Activated naive CD4-positive, alpha-beta T cell treated with anti-CD3 and anti-CD28 coated beads, Interleukin-2, amount 50 U/mL, for 72 hours (primary cell): Measurements from ENCODE around the gene CSAD. TPM values are rescaled to one million over a fixed set of nuclear protein-coding genes. Genes with fewer than 3 reads are reported as not detected.
"Not testable (repeated sequence)": the region's sequence is repeated elsewhere in the genome, so short reads cannot be mapped to it uniquely, and the experiment has no call there.

Experiments
- ATAC-seq, 2 donors: fragments of 150-1000 bp; cut with Tn5 transposase; 2 replicates each; pipeline ENCODE4 v1.10.0; 2021; ENCODE audit warnings: mild to moderate bottlenecking in 2 of 2, moderate library complexity in 2 of 2
- DNase-seq, 2 donors: peaks; one replicate each; pipeline ENCODE4 v3.0.0; 2021 to 2022; ENCODE audit warnings: low spot score in 2 of 2
- H3K27ac Mint-ChIP-seq, 2 donors: one replicate each; pipeline ENCODE4 v1.8.0; 2022; ENCODE audit warnings: mild to moderate bottlenecking in 2 of 2, mixed read lengths in 2 of 2
- H3K36me3 Mint-ChIP-seq, 2 donors: one replicate each; pipeline ENCODE4 v1.8.0; 2022; ENCODE audit warnings: mixed read lengths in 2 of 2
- H3K9me3 Mint-ChIP-seq, 2 donors: one replicate each; pipeline ENCODE4 v1.8.0; 2022; ENCODE audit warnings: mixed read lengths in 2 of 2
- total RNA-seq, 2 donors: library from RNA; stranded (reverse); gene quantifications; one replicate each; pipeline ENCODE4 v1.2.3, GENCODE V29; 2022

Gene CSAD
- total RNA-seq, 2 donors from 2014 or later, result 24.4 to 55.8 TPM

DNA sequence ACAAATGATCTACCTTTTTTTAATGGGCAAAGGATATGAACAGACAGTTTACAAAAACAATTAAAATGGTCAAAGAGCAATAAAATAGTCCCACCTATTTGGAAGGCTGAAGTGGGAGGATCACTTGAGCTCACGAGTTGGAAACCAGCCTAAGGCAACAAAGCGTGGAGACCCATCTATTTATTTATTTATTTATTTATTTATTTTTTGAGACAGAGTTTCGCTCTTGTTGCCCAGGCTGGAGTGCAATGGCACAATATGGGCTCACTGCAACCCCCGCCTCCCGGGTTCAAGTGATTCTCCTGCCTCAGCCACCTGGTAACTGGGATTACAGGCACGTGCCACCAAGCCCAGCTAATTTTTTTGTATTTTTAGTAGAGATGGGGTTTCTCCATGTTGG, 3.3 kb downstream of the CSAD start:
- H3K9me3 Mint-ChIP-seq, ATAC-seq: not testable (repeated sequence)

DNA sequence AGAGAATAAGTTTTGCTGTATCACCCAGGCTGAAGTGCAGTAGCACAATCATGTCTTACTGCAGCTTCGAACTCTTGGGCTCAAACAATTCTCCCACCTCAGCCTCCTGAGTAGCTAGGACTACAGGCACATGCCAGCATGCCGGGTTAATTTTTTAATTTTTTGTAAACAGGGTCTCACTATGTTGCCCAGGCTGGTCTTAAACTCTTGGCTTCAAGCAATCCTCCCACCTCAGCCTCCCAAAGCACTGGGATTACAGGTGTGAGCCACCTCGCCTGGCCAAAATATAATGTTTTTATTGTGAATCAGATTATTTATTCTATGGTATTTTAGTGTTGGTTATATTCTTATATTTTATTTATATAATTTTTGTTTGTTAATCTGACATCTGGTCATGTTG, 4.0 kb downstream of the CSAD start:
- H3K36me3 Mint-ChIP-seq, result peaks cover 7 to 16% of the 10 kb centered on the region in 2 donors
- H3K9me3 Mint-ChIP-seq, result no peaks in the 10 kb centered on the region
- H3K27ac Mint-ChIP-seq, result no peak overlapping the region
- no peak for DNase-seq
- ATAC-seq, result no peak

More for the DNA sequence above, 3.3 kb downstream of the CSAD start:
- peaks cover 14 to 23% of the 10 kb centered on the region in 2 donors for H3K36me3 Mint-ChIP-seq
- H3K27ac Mint-ChIP-seq, result not testable (repeated sequence)
- peak in 1 of 2 donors; percentile 1 for DNase-seq

DNA sequence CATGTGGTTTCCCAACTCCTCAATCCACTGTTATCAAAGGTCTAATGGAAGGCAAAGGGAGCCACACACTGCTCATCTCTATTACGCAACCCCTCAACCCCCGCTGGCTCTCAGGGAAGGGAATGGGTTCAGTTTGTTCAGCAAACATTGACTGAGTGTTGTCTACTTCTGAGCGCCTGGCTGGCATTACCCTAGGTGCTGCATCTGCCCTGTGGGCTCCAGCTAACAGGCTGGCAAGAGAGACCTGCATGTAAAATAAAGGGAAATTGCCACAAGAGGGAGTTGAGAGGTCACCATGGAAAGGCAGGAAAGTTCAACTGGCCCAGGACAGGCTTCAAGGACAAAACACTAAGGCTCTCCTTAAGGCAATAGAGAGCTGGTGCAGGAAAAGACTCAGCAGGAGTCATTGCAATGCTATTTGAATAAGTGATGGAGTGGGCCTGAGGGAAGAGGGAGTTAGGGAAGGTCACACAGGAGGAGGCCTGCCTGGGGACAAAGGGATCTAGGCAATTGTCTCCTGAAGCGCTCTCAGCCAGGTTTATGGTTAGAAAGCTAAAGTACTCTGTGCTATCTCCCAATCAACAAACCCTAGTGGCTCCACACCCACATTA, 5.7 kb downstream of the CSAD start:
- peak overlapping the region in 1 of 2 donors; percentile 11 for H3K27ac Mint-ChIP-seq
- H3K36me3 Mint-ChIP-seq, result peaks cover 0 to 5% of the 10 kb centered on the region in 2 donors
- ATAC-seq, result peak in 1 of 2 donors; percentile 30
- H3K9me3 Mint-ChIP-seq, result no peaks in the 10 kb centered on the region
- peak in 1 of 2 donors; percentile 50 for DNase-seq

DNA sequence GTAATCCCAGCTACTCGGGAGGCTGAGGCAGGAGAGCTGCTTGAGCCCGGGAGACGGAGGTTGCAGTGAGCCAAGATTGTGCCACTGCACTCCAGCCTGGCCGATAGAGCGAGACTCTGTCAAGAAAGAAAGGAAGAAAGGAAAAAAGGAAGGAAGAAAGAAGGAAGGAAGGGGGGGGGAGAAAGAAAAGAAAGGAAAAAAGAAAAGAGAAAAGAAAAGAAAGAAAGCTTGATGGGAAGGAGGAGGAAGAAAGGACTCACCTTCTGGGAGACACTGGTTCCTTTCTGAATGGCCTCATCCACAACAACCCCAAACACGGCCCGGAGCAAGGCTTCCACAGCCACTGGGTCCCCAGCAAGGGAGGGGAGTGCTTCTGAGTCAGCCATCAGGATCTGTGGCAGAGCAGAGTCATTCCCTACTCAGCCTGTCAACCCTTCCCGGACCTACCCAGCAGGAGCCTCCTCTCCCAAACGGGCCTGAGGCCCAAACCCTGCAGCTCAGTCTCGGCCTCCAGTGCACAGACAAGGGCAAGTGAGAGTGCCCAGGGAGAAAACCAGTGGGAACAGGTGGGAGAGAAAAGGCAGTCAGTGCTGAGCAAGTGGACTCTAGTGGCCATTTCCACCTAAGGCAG, 7.5 kb downstream of the CSAD start:
- H3K9me3 Mint-ChIP-seq, result no peaks in the 10 kb centered on the region
- H3K27ac Mint-ChIP-seq, result no peak overlapping the region
- DNase-seq, result peak in 1 of 2 donors; percentile 38
- H3K36me3 Mint-ChIP-seq, result no peaks in the 10 kb centered on the region
- no peak for ATAC-seq

DNA sequence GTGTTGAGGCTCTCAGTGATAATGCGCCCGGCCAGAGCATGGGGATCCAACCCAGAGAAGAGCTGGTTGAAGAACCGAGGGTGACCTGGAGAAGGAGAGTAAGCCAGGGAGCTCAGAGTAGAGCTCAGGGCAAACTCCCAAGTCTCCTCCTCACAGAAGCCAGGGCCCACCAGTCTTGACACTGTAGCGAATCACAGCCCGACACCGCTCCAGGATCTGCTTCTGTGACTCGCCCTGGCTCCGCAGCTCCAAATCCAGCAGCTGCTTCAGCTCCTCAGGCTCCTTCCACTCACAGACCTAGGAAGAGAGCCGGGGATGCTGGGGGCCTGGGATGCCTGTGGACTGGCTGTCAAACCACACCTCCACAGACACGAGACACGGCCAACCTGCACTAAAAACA, 8.4 kb downstream of the CSAD start:
- H3K27ac Mint-ChIP-seq, result no peak overlapping the region
- peak in 1 of 2 donors; percentile 26 for DNase-seq
- no peaks in the 10 kb centered on the region for H3K36me3 Mint-ChIP-seq
- ATAC-seq, result no peak
- H3K9me3 Mint-ChIP-seq, result no peaks in the 10 kb centered on the region

- Mint-ChIP-seq H3K9me3 (no peaks in the 10 kb centered on the region), H3K36me3 (no peaks in the 10 kb centered on the region), H3K27ac (peak overlapping the region; percentile 3 to 44)
- no peak for ATAC-seq
- DNase-seq, result no peak
These were observed 8.9 kb downstream of the CSAD start for GRCh38 chr12:53171725-53172329.

GRCh38 chr12:53170876-53171724, 9.6 kb downstream of the CSAD start:
- H3K36me3 Mint-ChIP-seq, result no peaks in the 10 kb centered on the region
- DNase-seq (peak in 1 of 2 donors; percentile 35), ATAC-seq (no peak)
- no peaks in the 10 kb centered on the region for H3K9me3 Mint-ChIP-seq
- H3K27ac Mint-ChIP-seq, result peak overlapping the region; percentile 3 to 44

DNA sequence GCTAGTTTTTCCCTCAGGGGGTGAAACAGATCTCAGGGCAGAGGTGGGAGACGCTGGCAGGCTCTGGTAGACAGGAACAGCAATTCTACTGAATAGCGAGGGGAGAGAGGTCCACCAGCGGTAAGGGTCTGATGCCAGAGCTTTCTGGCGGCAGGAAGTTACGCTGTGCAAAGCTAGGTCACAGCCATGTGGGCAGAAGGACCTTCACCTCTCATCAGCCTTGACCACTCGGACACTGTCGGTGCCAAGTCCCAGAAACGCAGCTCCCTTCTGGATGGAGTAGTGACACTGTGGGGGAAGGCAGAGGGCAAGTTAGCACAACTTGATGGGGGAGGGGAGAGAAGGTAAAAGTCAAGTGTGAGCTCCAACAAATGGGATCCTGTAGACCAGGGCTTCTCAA, 10.5 kb downstream of the CSAD start:
- ATAC-seq, result no peak
- no peaks in the 10 kb centered on the region for H3K36me3 Mint-ChIP-seq

GRCh38 chr12:53169644-53170043, 11.1 kb downstream of the CSAD start:
- DNase-seq (peak in 1 of 2 donors; percentile 6), ATAC-seq (no peak)
- no peaks in the 10 kb centered on the region for H3K9me3 Mint-ChIP-seq
- H3K36me3 Mint-ChIP-seq, result no peaks in the 10 kb centered on the region
- peak overlapping the region in 1 of 2 donors; percentile 41 for H3K27ac Mint-ChIP-seq

More for the DNA sequence above, 10.5 kb downstream of the CSAD start:
- DNase-seq, result peak in 1 of 2 donors; percentile 40
- Mint-ChIP-seq H3K27ac (peak overlapping the region in 1 of 2 donors; percentile 41), H3K9me3 (no peaks in the 10 kb centered on the region)

- Mint-ChIP-seq H3K9me3 (no peaks in the 10 kb centered on the region), H3K36me3 (no peaks in the 10 kb centered on the region), H3K27ac (no peak overlapping the region)
- ATAC-seq (no peak), DNase-seq (no peak)
These were observed 13.9 kb downstream of the CSAD start for GRCh38 chr12:53166837-53167236.

DNA sequence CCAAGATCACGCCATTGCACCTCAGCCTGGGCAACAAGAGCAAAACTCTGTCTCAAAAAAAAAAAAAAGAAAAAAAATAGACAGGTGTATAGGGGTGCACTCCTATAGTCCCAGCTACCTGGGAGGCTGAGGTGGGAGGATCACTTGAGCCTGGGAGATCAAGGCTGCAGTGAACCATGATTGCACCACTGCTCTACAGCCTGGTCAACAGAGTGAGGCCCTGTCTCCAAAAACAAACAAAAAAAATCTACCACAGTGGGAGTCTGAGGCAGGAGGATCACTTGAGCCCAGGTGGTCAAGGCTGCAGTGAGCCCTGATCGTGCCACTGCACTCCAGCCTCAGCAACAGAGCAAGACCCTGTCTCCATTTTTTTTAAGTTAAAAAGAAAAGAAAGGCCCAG, 17.7 kb downstream of the CSAD start:
- not testable (repeated sequence) for H3K9me3 Mint-ChIP-seq, H3K27ac Mint-ChIP-seq, DNase-seq, ATAC-seq, H3K36me3 Mint-ChIP-seq

GRCh38 chr12:53161119-53161911, 19.4 kb downstream of the CSAD start:
- Mint-ChIP-seq H3K9me3 (no peaks in the 10 kb centered on the region), H3K36me3 (no peaks in the 10 kb centered on the region), H3K27ac (no peak overlapping the region)
- ATAC-seq (no peak), DNase-seq (no peak)

- DNase-seq (no peak), ATAC-seq (no peak)
- Mint-ChIP-seq H3K36me3 (no peaks in the 10 kb centered on the region), H3K9me3 (no peaks in the 10 kb centered on the region), H3K27ac (peak overlapping the region in 1 of 2 donors; percentile 33)
These were observed 20.1 kb downstream of the CSAD start for GRCh38 chr12:53160673-53161072.

GRCh38 chr12:53160000-53160399, 20.7 kb downstream of the CSAD start:
- no peak for ATAC-seq
- Mint-ChIP-seq H3K36me3 (no peaks in the 10 kb centered on the region), H3K9me3 (no peaks in the 10 kb centered on the region), H3K27ac (peak overlapping the region in 1 of 2 donors; percentile 53)
- no peak for DNase-seq

- peak overlapping the region; percentile 53 to 79 for H3K27ac Mint-ChIP-seq
- ATAC-seq, result peak; percentile 98
These were observed 21.4 kb downstream of the CSAD start for GRCh38 chr12:53159195-53159839.

GRCh38 chr12:53152390-53152789, 28.3 kb downstream of the CSAD start:
- Mint-ChIP-seq H3K27ac (no peak overlapping the region), H3K36me3 (no peaks in the 10 kb centered on the region), H3K9me3 (no peaks in the 10 kb centered on the region)
- DNase-seq (no peak), ATAC-seq (no peak)

More at GRCh38 chr12:53159195-53159839, 21.4 kb downstream of the CSAD start:
- Mint-ChIP-seq H3K36me3 (no peaks in the 10 kb centered on the region), H3K9me3 (no peaks in the 10 kb centered on the region)
- DNase-seq, result peak; percentile 85 to 96
